Left lung (tissue), 10 donors: ENCODE measurements around the gene ADAMTS12. TPM values are rescaled to one million over a fixed set of nuclear protein-coding genes. Genes with fewer than 3 reads are reported as not detected.
A peak's percentile ranks its signal among the peaks of the same experiment; 100 is the strongest.

ENCODE experiments used
- ATAC-seq: fragments of 200-7000 bp; cut with Tn5 transposase; one replicate; pipeline ENCODE4 v1.9.1; 2020; ENCODE audit warnings: moderate library complexity
- DNase-seq, 4 donors: peaks; one replicate each; pipeline ENCODE4 v3.0.0-alpha.2; 2013 to 2020
- H3K27ac ChIP-seq, 2 donors: fragments of 200-600 bp; sonication (generic) in 1 of 2; one replicate each; pipeline versions ENCODE4 v1.5.0 to v1.8.0; 2020 to 2021
- H3K27me3 ChIP-seq, 2 donors: fragments of 200-600 bp; sonication (generic) in 1 of 2; one replicate each; pipeline versions ENCODE4 v1.5.0 to v1.8.0; 2020 to 2021
- H3K36me3 ChIP-seq, 2 donors: fragments of 200-600 bp; sonication (generic) in 1 of 2; one replicate each; pipeline versions ENCODE4 v1.5.0 to v1.8.0; 2020 to 2021
- H3K4me1 ChIP-seq, 2 donors: fragments of 200-600 bp; one replicate each; pipeline ENCODE4 v1.8.0; 2021
- H3K4me3 ChIP-seq, 2 donors: fragments of 200-600 bp; sonication (generic) in 1 of 2; one replicate each; pipeline versions ENCODE4 v1.5.0 to v1.8.0; 2020 to 2021; ENCODE audit warnings: mild to moderate bottlenecking in 1 of 2
- H3K9me3 ChIP-seq, 2 donors: fragments of 200-600 bp; sonication (generic) in 1 of 2; one replicate each; pipeline versions ENCODE4 v1.5.0 to v1.8.0; 2020 to 2021
- CTCF ChIP-seq, 2 donors: fragments of 200-600 bp; sonication (generic) in 1 of 2; IDR thresholded peaks; one replicate each; pipeline versions ENCODE4 v1.5.0 to v1.8.0; 2021; ENCODE audit warnings: antibody characterized with exemption in 2 of 2
- intact Hi-C, 2 donors: fragments of 100-400 bp; cut with DNase I; formaldehyde crosslinking; loops; one replicate each; pipeline versions ENCODE4 v1.11.2 to v1.14.2; 2022
- polyA plus RNA-seq, 6 donors: library from polyadenylated mRNA; unstranded; fragments of 120-200 nt; gene quantifications; one replicate each; pipeline ENCODE4 v1.2.1, GENCODE V29; 2013; ENCODE audit not compliant: insufficient read length in 6 of 6
- total RNA-seq, 2 donors: library from RNA; stranded (reverse); fragmentation: NEBNext Ultra II Directional; extraction: Animal tissue kit (Norgen Biotek cat#: 25700); gene quantifications; one replicate each; pipeline ENCODE4 v1.2.1, GENCODE V29; 2021
- donor health status: DM: no; HTN: yes; CAD: no.
- donor health status: DM: no; HTN: no; CAD: no.

The ADAMTS12 gene
- total and polyA plus RNA-seq, 8 donors, result 11.6 to 59.1 (median 52.1) TPM

GRCh38 chr5:33905381-33905780 lies 13.6 kb upstream of the ADAMTS12 start:
- ATAC-seq (no peak), DNase-seq (no peak)
- Histone ChIP-seq H3K27me3 (no peaks in the 10 kb centered on the region), H3K9me3 (peaks cover 0 to 57% of the 10 kb centered on the region in 2 donors), H3K27ac (no peak overlapping the region), H3K36me3 (no peaks in the 10 kb centered on the region), H3K4me1 (no peaks in the 10 kb centered on the region), H3K4me3 (no peak overlapping the region)
- intact Hi-C loops, result no loop called here
- TF ChIP-seq CTCF (IDR thresholded peaks at IDR 0.05), result no peak

- TF ChIP-seq CTCF (IDR thresholded peaks at IDR 0.05), result no peak
- no peak for DNase-seq
- no peak for ATAC-seq
- no peaks in the 10 kb centered on the region for H3K36me3 ChIP-seq
- peaks cover 0 to 48% of the 10 kb centered on the region in 2 donors for H3K9me3 ChIP-seq
- H3K27me3 ChIP-seq, result no peaks in the 10 kb centered on the region
- no peak overlapping the region for H3K4me3 ChIP-seq
- intact Hi-C loops, result no loop called here
- no peak overlapping the region for H3K27ac ChIP-seq
- H3K4me1 ChIP-seq, result no peaks in the 10 kb centered on the region
Measured at GRCh38 chr5:33903118-33903517, 11.3 kb upstream of the ADAMTS12 start.

GRCh38 chr5:33901156-33901555 lies 9.4 kb upstream of the ADAMTS12 start:
- H3K27me3 ChIP-seq, result no peaks in the 10 kb centered on the region
- peaks cover 0 to 28% of the 10 kb centered on the region in 2 donors for H3K9me3 ChIP-seq
- ATAC-seq (no peak), DNase-seq (peak in 1 of 4 donors; percentile 48)
- intact Hi-C loops, result no loop called here
- H3K36me3 ChIP-seq, result no peaks in the 10 kb centered on the region
- H3K27ac ChIP-seq, result no peak overlapping the region
- no peak overlapping the region for H3K4me3 ChIP-seq
- TF ChIP-seq CTCF (IDR thresholded peaks at IDR 0.05), result no peak
- H3K4me1 ChIP-seq, result no peaks in the 10 kb centered on the region

GRCh38 chr5:33894566-33894965 lies 2.8 kb upstream of the ADAMTS12 start:
- DNase-seq (no peak), ATAC-seq (no peak)
- TF ChIP-seq CTCF (IDR thresholded peaks at IDR 0.05), result no peak
- Histone ChIP-seq H3K9me3 (no peaks in the 10 kb centered on the region), H3K4me1 (no peaks in the 10 kb centered on the region), H3K27ac (no peak overlapping the region), H3K36me3 (no peaks in the 10 kb centered on the region), H3K4me3 (no peak overlapping the region), H3K27me3 (peaks cover 0 to 47% of the 10 kb centered on the region in 2 donors)
- intact Hi-C loops, result no loop called here

GRCh38 chr5:33892620-33893137 lies 889 bp upstream of the ADAMTS12 start:
- Histone ChIP-seq H3K4me3 (no peak overlapping the region), H3K27ac (no peak overlapping the region)
- intact Hi-C loops, result no loop called here

More at GRCh38 chr5:33892620-33893137, 889 bp upstream of the ADAMTS12 start:
- no peaks in the 10 kb centered on the region for H3K36me3 ChIP-seq
- TF ChIP-seq CTCF (IDR thresholded peaks at IDR 0.05), result no peak
- peak; percentile 13 for ATAC-seq
- peaks cover 0 to 59% of the 10 kb centered on the region in 2 donors for H3K27me3 ChIP-seq
- DNase-seq, result peak in 2 of 4 donors; percentile 57 to 58
- H3K4me1 ChIP-seq, result no peaks in the 10 kb centered on the region
- H3K9me3 ChIP-seq, result no peaks in the 10 kb centered on the region
